ENCODE measurements around the gene CEP112. TPM values are rescaled to one million over a fixed set of nuclear protein-coding genes. Genes with fewer than 3 reads are reported as not detected.

Gene CEP112
- total and polyA plus RNA-seq, 2 experiments from 2014 or later = 4.0 to 4.3 TPM

DNA sequence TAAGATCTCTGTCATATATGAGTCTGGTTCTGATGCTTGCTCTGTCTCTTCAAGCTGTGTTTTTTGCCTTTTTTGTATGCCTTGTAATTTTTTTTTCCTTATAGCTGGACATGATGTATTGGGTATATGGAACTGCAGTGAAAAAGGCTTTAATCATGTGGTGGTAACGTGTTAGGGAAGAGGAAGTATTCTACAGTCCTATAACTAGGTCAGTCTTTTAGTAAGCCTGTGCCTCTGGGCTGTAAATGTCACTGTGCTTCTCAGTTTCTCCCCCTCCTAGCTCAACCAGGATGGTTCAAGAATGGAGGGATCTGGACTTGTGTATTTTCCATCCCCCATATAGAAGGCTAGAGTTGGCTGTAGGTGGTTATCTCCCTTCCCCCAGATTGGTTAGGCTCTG, 428.1 kb downstream of the CEP112 start:
- Mint-ChIP-seq H3K4me1 (peaks cover 7% of the 10 kb centered on the region; the same call in 2 of the 3 replicates), H3K27ac (no peak overlapping the region; the same call in 1 of the 2 replicates), H3K9me3 (no peaks in the 10 kb centered on the region), H3K4me3 (no peak overlapping the region), H3K36me3 (ENCODE audit: low read depth) (no peaks in the 10 kb centered on the region), H3K27me3 (ENCODE audit: insufficient read depth, low read depth, poor library complexity) (no peaks in the 10 kb centered on the region)
- no peaks in the 10 kb centered on the region for H3F3A ChIP-seq (replicated peaks; ENCODE audit: low read depth)
- no peak overlapping the region for H2AFZ ChIP-seq
- ATAC-seq (no peak), DNase-seq (ENCODE audit: low spot score) (no peak)
- no peaks in the 10 kb centered on the region for H3K9me2 ChIP-seq (ENCODE audit: insufficient read depth)
- no peaks in the 10 kb centered on the region; the same call in 1 of the 2 replicates for H3K4me1 ChIP-seq (ENCODE audit: insufficient read depth)
- no peak overlapping the region for H3K4me2 ChIP-seq
- H3K27me3 ChIP-seq (ENCODE audit: insufficient read depth) = no peaks in the 10 kb centered on the region
- H4K20me1 ChIP-seq (replicated peaks; ENCODE audit: insufficient read depth) = no peaks in the 10 kb centered on the region
- no peaks in the 10 kb centered on the region for H3K79me2 ChIP-seq (replicated peaks; ENCODE audit: insufficient read depth)
- TF ChIP-seq, protein P1, sequence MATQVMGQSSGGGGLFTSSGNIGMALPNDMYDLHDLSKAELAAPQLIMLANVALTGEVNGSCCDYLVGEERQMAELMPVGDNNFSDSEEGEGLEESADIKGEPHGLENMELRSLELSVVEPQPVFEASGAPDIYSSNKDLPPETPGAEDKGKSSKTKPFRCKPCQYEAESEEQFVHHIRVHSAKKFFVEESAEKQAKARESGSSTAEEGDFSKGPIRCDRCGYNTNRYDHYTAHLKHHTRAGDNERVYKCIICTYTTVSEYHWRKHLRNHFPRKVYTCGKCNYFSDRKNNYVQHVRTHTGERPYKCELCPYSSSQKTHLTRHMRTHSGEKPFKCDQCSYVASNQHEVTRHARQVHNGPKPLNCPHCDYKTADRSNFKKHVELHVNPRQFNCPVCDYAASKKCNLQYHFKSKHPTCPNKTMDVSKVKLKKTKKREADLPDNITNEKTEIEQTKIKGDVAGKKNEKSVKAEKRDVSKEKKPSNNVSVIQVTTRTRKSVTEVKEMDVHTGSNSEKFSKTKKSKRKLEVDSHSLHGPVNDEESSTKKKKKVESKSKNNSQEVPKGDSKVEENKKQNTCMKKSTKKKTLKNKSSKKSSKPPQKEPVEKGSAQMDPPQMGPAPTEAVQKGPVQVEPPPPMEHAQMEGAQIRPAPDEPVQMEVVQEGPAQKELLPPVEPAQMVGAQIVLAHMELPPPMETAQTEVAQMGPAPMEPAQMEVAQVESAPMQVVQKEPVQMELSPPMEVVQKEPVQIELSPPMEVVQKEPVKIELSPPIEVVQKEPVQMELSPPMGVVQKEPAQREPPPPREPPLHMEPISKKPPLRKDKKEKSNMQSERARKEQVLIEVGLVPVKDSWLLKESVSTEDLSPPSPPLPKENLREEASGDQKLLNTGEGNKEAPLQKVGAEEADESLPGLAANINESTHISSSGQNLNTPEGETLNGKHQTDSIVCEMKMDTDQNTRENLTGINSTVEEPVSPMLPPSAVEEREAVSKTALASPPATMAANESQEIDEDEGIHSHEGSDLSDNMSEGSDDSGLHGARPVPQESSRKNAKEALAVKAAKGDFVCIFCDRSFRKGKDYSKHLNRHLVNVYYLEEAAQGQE (IDR thresholded peaks at IDR 0.05; ENCODE audit: unreplicated experiment) = no peak
- TF ChIP-seq CREB1 (CRISPR knock-in tag; IDR thresholded peaks at IDR 0.05; ENCODE audit: low read depth) = no peak
- TF ChIP-seq, protein P2, sequence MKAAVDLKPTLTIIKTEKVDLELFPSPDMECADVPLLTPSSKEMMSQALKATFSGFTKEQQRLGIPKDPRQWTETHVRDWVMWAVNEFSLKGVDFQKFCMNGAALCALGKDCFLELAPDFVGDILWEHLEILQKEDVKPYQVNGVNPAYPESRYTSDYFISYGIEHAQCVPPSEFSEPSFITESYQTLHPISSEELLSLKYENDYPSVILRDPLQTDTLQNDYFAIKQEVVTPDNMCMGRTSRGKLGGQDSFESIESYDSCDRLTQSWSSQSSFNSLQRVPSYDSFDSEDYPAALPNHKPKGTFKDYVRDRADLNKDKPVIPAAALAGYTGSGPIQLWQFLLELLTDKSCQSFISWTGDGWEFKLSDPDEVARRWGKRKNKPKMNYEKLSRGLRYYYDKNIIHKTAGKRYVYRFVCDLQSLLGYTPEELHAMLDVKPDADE (IDR thresholded peaks at IDR 0.05) = no peak
- TF ChIP-seq ZNF114 (CRISPR knock-in tag; IDR thresholded peaks at IDR 0.05) = no peak
- no peak for TF ChIP-seq JUNB (IDR thresholded peaks at IDR 0.05; ENCODE audit: unreplicated experiment)
- TF ChIP-seq, protein P3, sequence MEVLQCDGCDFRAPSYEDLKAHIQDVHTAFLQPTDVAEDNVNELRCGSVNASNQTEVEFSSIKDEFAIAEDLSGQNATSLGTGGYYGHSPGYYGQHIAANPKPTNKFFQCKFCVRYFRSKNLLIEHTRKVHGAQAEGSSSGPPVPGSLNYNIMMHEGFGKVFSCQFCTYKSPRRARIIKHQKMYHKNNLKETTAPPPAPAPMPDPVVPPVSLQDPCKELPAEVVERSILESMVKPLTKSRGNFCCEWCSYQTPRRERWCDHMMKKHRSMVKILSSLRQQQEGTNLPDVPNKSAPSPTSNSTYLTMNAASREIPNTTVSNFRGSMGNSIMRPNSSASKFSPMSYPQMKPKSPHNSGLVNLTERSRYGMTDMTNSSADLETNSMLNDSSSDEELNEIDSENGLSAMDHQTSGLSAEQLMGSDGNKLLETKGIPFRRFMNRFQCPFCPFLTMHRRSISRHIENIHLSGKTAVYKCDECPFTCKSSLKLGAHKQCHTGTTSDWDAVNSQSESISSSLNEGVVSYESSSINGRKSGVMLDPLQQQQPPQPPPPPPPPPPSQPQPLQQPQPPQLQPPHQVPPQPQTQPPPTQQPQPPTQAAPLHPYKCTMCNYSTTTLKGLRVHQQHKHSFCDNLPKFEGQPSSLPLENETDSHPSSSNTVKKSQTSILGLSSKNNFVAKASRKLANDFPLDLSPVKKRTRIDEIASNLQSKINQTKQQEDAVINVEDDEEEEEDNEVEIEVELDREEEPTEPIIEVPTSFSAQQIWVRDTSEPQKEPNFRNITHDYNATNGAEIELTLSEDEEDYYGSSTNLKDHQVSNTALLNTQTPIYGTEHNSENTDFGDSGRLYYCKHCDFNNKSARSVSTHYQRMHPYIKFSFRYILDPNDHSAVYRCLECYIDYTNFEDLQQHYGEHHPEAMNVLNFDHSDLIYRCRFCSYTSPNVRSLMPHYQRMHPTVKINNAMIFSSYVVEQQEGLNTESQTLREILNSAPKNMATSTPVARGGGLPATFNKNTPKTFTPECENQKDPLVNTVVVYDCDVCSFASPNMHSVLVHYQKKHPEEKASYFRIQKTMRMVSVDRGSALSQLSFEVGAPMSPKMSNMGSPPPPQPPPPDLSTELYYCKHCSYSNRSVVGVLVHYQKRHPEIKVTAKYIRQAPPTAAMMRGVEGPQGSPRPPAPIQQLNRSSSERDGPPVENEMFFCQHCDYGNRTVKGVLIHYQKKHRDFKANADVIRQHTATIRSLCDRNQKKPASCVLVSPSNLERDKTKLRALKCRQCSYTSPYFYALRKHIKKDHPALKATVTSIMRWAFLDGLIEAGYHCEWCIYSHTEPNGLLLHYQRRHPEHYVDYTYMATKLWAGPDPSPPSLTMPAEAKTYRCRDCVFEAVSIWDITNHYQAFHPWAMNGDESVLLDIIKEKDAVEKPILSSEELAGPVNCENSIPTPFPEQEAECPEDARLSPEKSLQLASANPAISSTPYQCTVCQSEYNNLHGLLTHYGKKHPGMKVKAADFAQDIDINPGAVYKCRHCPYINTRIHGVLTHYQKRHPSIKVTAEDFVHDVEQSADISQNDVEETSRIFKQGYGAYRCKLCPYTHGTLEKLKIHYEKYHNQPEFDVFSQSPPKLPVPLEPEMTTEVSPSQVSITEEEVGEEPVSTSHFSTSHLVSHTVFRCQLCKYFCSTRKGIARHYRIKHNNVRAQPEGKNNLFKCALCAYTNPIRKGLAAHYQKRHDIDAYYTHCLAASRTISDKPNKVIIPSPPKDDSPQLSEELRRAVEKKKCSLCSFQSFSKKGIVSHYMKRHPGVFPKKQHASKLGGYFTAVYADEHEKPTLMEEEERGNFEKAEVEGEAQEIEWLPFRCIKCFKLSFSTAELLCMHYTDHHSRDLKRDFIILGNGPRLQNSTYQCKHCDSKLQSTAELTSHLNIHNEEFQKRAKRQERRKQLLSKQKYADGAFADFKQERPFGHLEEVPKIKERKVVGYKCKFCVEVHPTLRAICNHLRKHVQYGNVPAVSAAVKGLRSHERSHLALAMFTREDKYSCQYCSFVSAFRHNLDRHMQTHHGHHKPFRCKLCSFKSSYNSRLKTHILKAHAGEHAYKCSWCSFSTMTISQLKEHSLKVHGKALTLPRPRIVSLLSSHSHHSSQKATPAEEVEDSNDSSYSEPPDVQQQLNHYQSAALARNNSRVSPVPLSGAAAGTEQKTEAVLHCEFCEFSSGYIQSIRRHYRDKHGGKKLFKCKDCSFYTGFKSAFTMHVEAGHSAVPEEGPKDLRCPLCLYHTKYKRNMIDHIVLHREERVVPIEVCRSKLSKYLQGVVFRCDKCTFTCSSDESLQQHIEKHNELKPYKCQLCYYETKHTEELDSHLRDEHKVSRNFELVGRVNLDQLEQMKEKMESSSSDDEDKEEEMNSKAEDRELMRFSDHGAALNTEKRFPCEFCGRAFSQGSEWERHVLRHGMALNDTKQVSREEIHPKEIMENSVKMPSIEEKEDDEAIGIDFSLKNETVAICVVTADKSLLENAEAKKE (CRISPR knock-in tag; IDR thresholded peaks at IDR 0.05) = no peak
- no peak for TF ChIP-seq STAT1 (IDR thresholded peaks at IDR 0.05; ENCODE audit: unreplicated experiment)
- no peak for TF ChIP-seq NANOG (IDR thresholded peaks at IDR 0.05; ENCODE audit: borderline replicate concordance)
- no peak for TF ChIP-seq POLR2AphosphoS5 (IDR thresholded peaks at IDR 0.05; ENCODE audit: low read depth)
- no peak for TF ChIP-seq EZH2 (IDR thresholded peaks at IDR 0.05; ENCODE audit: low read depth, unreplicated experiment)
- no peak for TF ChIP-seq EZH2phosphoT487 (IDR thresholded peaks at IDR 0.05; ENCODE audit: unreplicated experiment)
- TF ChIP-seq CTCF (conservative IDR thresholded peaks at IDR 0.05; ENCODE audit: low read depth in 2 of 2) = no peak
- no peak for TF ChIP-seq ZNF331 (CRISPR knock-in tag; IDR thresholded peaks at IDR 0.05; ENCODE audit: low read depth)
- no peak overlapping the region for H3K4me3 ChIP-seq
- no peaks in the 10 kb centered on the region for H3K36me3 ChIP-seq (ENCODE audit: insufficient read depth)
- H3K27ac ChIP-seq (ENCODE audit: low read depth) = no peak overlapping the region
